Activated CD4-positive, alpha-beta T cell treated with anti-CD3 and anti-CD28 coated beads, Interleukin-2, amount 10 ng/mL, durations not matched to agents 24 days and 14 days (primary cell): ENCODE results near the gene MAZ. TPM values are rescaled to one million over a fixed set of nuclear protein-coding genes. Genes with fewer than 3 reads are reported as not detected.
A peak's percentile ranks its signal among the peaks of the same experiment; 100 is the strongest.
"Not testable (repeated sequence)": the region's sequence is repeated elsewhere in the genome, so short reads cannot be mapped to it uniquely, and the experiment has no call there.

ENCODE experiments used
- DNase-seq: peaks from one replicate; pipeline ENCODE4 v3.0.0; 2022
- H3K27ac Mint-ChIP-seq: one replicate; pipeline ENCODE4 v1.8.0; 2022; ENCODE audit warnings: mild to moderate bottlenecking, mixed read lengths
- H3K27me3 Mint-ChIP-seq: one replicate; pipeline ENCODE4 v1.8.0; 2022; ENCODE audit warnings: mixed read lengths
- H3K36me3 Mint-ChIP-seq: one replicate; pipeline ENCODE4 v1.8.0; 2022; ENCODE audit warnings: low read depth, mild to moderate bottlenecking, mixed read lengths
- H3K4me1 Mint-ChIP-seq: one replicate; pipeline ENCODE4 v1.8.0; 2021; ENCODE audit warnings: mixed read lengths
- H3K4me3 Mint-ChIP-seq: one replicate; pipeline ENCODE4 v1.8.0; 2022; ENCODE audit warnings: mild to moderate bottlenecking, moderate library complexity, mixed read lengths
- H3K9me3 Mint-ChIP-seq: one replicate; pipeline ENCODE4 v1.8.0; 2021; ENCODE audit warnings: mixed read lengths
- intact Hi-C: fragments of 100-400 bp; cut with micrococcal nuclease; formaldehyde crosslinking; loops from one replicate; pipeline ENCODE4 v1.15.1; 2023
- total RNA-seq: library from RNA; stranded (reverse); gene quantifications from 2 replicates; pipeline ENCODE4 v1.2.3, GENCODE V29; 2022

MAZ gene
- total RNA-seq, 1 donor from 2014 or later = 380 TPM

GRCh38 chr16:29816694-29817441 is 10.5 kb downstream of the MAZ start:
- intact Hi-C loops = loop anchor here (1.0 to 10.0 kb wide), 7 partner anchors 9 to 238 kb away; partner anchors contain the start of genes CDIPT, KIF22 and TAOK2
- Mint-ChIP-seq H3K27me3 (peaks cover 6% of the 10 kb centered on the region), H3K27ac (peak overlapping the region; percentile 94), H3K4me3 (peak overlapping the region; percentile 91), H3K9me3 (no peaks in the 10 kb centered on the region), H3K4me1 (peaks cover 60% of the 10 kb centered on the region), H3K36me3 (peaks cover 30% of the 10 kb centered on the region)
- DNase-seq = peak; percentile 89

- no peak for DNase-seq
- Mint-ChIP-seq H3K4me3 (peak overlapping the region; percentile 99), H3K27me3 (peaks cover 4% of the 10 kb centered on the region), H3K36me3 (peaks cover 33% of the 10 kb centered on the region), H3K27ac (peak overlapping the region; percentile 94), H3K9me3 (no peaks in the 10 kb centered on the region), H3K4me1 (peaks cover 63% of the 10 kb centered on the region)
- intact Hi-C loops = loop anchor here (10.0 kb wide), 1 partner anchor 237 kb away; a partner anchor contains a TSS
Observed at GRCh38 chr16:29818082-29818481, 11.8 kb downstream of the MAZ start.

- Mint-ChIP-seq H3K9me3 (no peaks in the 10 kb centered on the region), H3K4me1 (peaks cover 57% of the 10 kb centered on the region), H3K27ac (peak overlapping the region; percentile 91), H3K4me3 (peak overlapping the region; percentile 99), H3K36me3 (peaks cover 33% of the 10 kb centered on the region), H3K27me3 (peaks cover 2% of the 10 kb centered on the region)
- intact Hi-C loops = loop anchor here (10.0 kb wide), 1 partner anchor 235 kb away; a partner anchor contains a TSS
- no peak for DNase-seq
Observed at GRCh38 chr16:29819506-29819905, 13.2 kb downstream of the MAZ start.

- Mint-ChIP-seq H3K4me3 (peak within 1 kb of the TSS; percentile 99), H3K4me1 (peaks cover 58% of the 10 kb centered on the region), H3K27ac (peak within 1 kb of the TSS; percentile 91), H3K36me3 (peaks cover 37% of the 10 kb centered on the region), H3K9me3 (no peaks in the 10 kb centered on the region), H3K27me3 (peaks cover 2% of the 10 kb centered on the region)
- intact Hi-C loops = loop anchor here (1.0 kb wide), 2 partner anchors 9 to 30 kb away; partner anchors contain the start of gene KIF22
- peak; percentile 91 for DNase-seq
Observed at GRCh38 chr16:29820271-29820701, 14.0 kb downstream of the MAZ start, which contains the start of gene MVP. MVP (plus strand) TSS chr16:29820462; CDS start chr16:29830550, 10,088 bp downstream.

- no peaks in the 10 kb centered on the region for H3K9me3 Mint-ChIP-seq
- intact Hi-C loops = loop anchor here (1.0 kb wide), 2 partner anchors 10 to 31 kb away; partner anchors contain the start of gene KIF22
- peak overlapping the region; percentile 91 for H3K27ac Mint-ChIP-seq
- peak overlapping the region; percentile 99 for H3K4me3 Mint-ChIP-seq
- H3K27me3 Mint-ChIP-seq = peaks cover under 1% of the 10 kb centered on the region
- H3K4me1 Mint-ChIP-seq = peaks cover 58% of the 10 kb centered on the region
- H3K36me3 Mint-ChIP-seq = peaks cover 39% of the 10 kb centered on the region
- peak; percentile 85 for DNase-seq
Observed at GRCh38 chr16:29820730-29821642, 14.7 kb downstream of the MAZ start.

- Mint-ChIP-seq H3K9me3 (no peaks in the 10 kb centered on the region), H3K4me1 (peaks cover 62% of the 10 kb centered on the region), H3K27me3 (no peaks in the 10 kb centered on the region), H3K36me3 (peaks cover 39% of the 10 kb centered on the region), H3K27ac (peak overlapping the region; percentile 91), H3K4me3 (peak overlapping the region; percentile 99)
- intact Hi-C loops = no loop called here
- DNase-seq = no peak
Observed at GRCh38 chr16:29821643-29822115, 15.3 kb downstream of the MAZ start.

GRCh38 chr16:29824589-29825144 is 18.3 kb downstream of the MAZ start:
- Mint-ChIP-seq H3K36me3 (peaks cover 28% of the 10 kb centered on the region), H3K27me3 (no peaks in the 10 kb centered on the region), H3K4me1 (peaks cover 55% of the 10 kb centered on the region), H3K4me3 (peak overlapping the region; percentile 69), H3K27ac (peak overlapping the region; percentile 85), H3K9me3 (no peaks in the 10 kb centered on the region)
- DNase-seq = no peak
- intact Hi-C loops = loop anchor here (5.0 kb wide), 1 partner anchor 77 kb away; the partner anchor contains the start of gene C16orf54

- peak overlapping the region; percentile 69 for H3K4me3 Mint-ChIP-seq
- no peaks in the 10 kb centered on the region for H3K9me3 Mint-ChIP-seq
- peaks cover 27% of the 10 kb centered on the region for H3K36me3 Mint-ChIP-seq
- intact Hi-C loops = loop anchor here (2.0 to 5.0 kb wide), 2 partner anchors 15 to 78 kb away; partner anchors contain the start of gene C16orf54
- peaks cover 50% of the 10 kb centered on the region for H3K4me1 Mint-ChIP-seq
- no peaks in the 10 kb centered on the region for H3K27me3 Mint-ChIP-seq
- peak; percentile 85 for DNase-seq
- H3K27ac Mint-ChIP-seq = peak overlapping the region; percentile 85
Observed at GRCh38 chr16:29825145-29826044, 19.1 kb downstream of the MAZ start.

- no peaks in the 10 kb centered on the region for H3K9me3 Mint-ChIP-seq
- H3K4me1 Mint-ChIP-seq = peaks cover 47% of the 10 kb centered on the region
- H3K4me3 Mint-ChIP-seq = peak overlapping the region; percentile 85
- no peaks in the 10 kb centered on the region for H3K27me3 Mint-ChIP-seq
- no peak for DNase-seq
- intact Hi-C loops = loop anchor here (2.0 to 5.0 kb wide), 2 partner anchors 16 to 79 kb away; partner anchors contain the start of gene C16orf54
- peak overlapping the region; percentile 97 for H3K27ac Mint-ChIP-seq
- peaks cover 27% of the 10 kb centered on the region for H3K36me3 Mint-ChIP-seq
Observed at GRCh38 chr16:29826342-29826695, 20.0 kb downstream of the MAZ start.

- no peak for DNase-seq
- no peaks in the 10 kb centered on the region for H3K9me3 Mint-ChIP-seq
- H3K4me1 Mint-ChIP-seq = peaks cover 24% of the 10 kb centered on the region
- H3K36me3 Mint-ChIP-seq = peaks cover 46% of the 10 kb centered on the region
- H3K27me3 Mint-ChIP-seq = no peaks in the 10 kb centered on the region
- no peak overlapping the region for H3K4me3 Mint-ChIP-seq
- H3K27ac Mint-ChIP-seq = no peak overlapping the region
- intact Hi-C loops = no loop called here
Observed at GRCh38 chr16:29830774-29831173, 24.4 kb downstream of the MAZ start.

- Mint-ChIP-seq H3K36me3 (peaks cover 49% of the 10 kb centered on the region), H3K4me1 (peaks cover 21% of the 10 kb centered on the region), H3K27me3 (no peaks in the 10 kb centered on the region), H3K27ac (no peak overlapping the region), H3K4me3 (no peak overlapping the region), H3K9me3 (no peaks in the 10 kb centered on the region)
- no peak for DNase-seq
- intact Hi-C loops = no loop called here
Observed at GRCh38 chr16:29831490-29831889, 25.2 kb downstream of the MAZ start.

GRCh38 chr16:29833219-29833618 is 26.9 kb downstream of the MAZ start:
- H3K36me3 Mint-ChIP-seq = peaks cover 55% of the 10 kb centered on the region
- H3K27ac Mint-ChIP-seq, H3K4me1 Mint-ChIP-seq, H3K9me3 Mint-ChIP-seq, H3K4me3 Mint-ChIP-seq, H3K27me3 Mint-ChIP-seq, DNase-seq, intact Hi-C loops: not testable (repeated sequence)
